HG03095 (cell line): Measurements from ENCODE around the gene CSMD2.

Experiments
- ATAC-seq: cut with Tn5 transposase; IDR thresholded peaks from one replicate; pipeline ENCODE4 v1.9.1; 2021; ENCODE audit warnings: moderate library complexity; ENCODE audit not compliant: unreplicated experiment

The CSMD2 gene

GRCh38 chr1:33781652-33782051, 383.4 kb downstream of the CSMD2 start:
- no peak for ATAC-seq

GRCh38 chr1:33777337-33777736, 387.7 kb downstream of the CSMD2 start:
- no peak for ATAC-seq

GRCh38 chr1:33768821-33769220, 396.2 kb downstream of the CSMD2 start:
- no peak for ATAC-seq

GRCh38 chr1:33768106-33768505, 396.9 kb downstream of the CSMD2 start:
- ATAC-seq: no peak

GRCh38 chr1:33764149-33764548, 400.9 kb downstream of the CSMD2 start:
- ATAC-seq: no peak

GRCh38 chr1:33763406-33763805, 401.6 kb downstream of the CSMD2 start:
- ATAC-seq: no peak

- ATAC-seq: no peak
Measured at GRCh38 chr1:33762962-33763361, 402.1 kb downstream of the CSMD2 start.

GRCh38 chr1:33762109-33762830, 402.8 kb downstream of the CSMD2 start:
- no peak for ATAC-seq

GRCh38 chr1:33758698-33759097, 406.3 kb downstream of the CSMD2 start:
- ATAC-seq: no peak

GRCh38 chr1:33753087-33753856, 411.8 kb downstream of the CSMD2 start:
- no peak for ATAC-seq

- no peak for ATAC-seq
Measured at GRCh38 chr1:33745942-33746341, 419.1 kb downstream of the CSMD2 start.

GRCh38 chr1:33743221-33743998, 421.6 kb downstream of the CSMD2 start:
- ATAC-seq: no peak

GRCh38 chr1:33742663-33743062, 422.4 kb downstream of the CSMD2 start:
- ATAC-seq: no peak

- no peak for ATAC-seq
Measured at GRCh38 chr1:33741749-33742148, 423.3 kb downstream of the CSMD2 start.

GRCh38 chr1:33740040-33740744, 424.8 kb downstream of the CSMD2 start:
- no peak for ATAC-seq

GRCh38 chr1:33738976-33739375, 426.1 kb downstream of the CSMD2 start:
- no peak for ATAC-seq

- ATAC-seq: no peak
Measured at GRCh38 chr1:33738536-33738935, 426.5 kb downstream of the CSMD2 start.

- no peak for ATAC-seq
Measured at GRCh38 chr1:33736496-33736895, 428.5 kb downstream of the CSMD2 start.

- ATAC-seq: no peak
Measured at GRCh38 chr1:33735624-33736023, 429.4 kb downstream of the CSMD2 start.

GRCh38 chr1:33727310-33727709, 437.7 kb downstream of the CSMD2 start:
- ATAC-seq: no peak

GRCh38 chr1:33726274-33726804, 438.7 kb downstream of the CSMD2 start:
- ATAC-seq: no peak
